AG09309 (cell line): ENCODE results near the gene PPFIBP2.
"Not testable (repeated sequence)": the region's sequence is repeated elsewhere in the genome, so short reads cannot be mapped to it uniquely, and the experiment has no call there.

ENCODE experiments used
- DNase-seq: peaks from one replicate; pipeline ENCODE4 v3.0.0-alpha.2; 2010; ENCODE audit warnings: low read depth
- H3K4me3 ChIP-seq: 2 replicates; pipeline ENCODE4 v1.5.1; 2011; ENCODE audit warnings: mild to moderate bottlenecking, low read depth, low read length, moderate library complexity; ENCODE audit not compliant: control insufficient read depth
- TF ChIP-seq, protein P1 (sequence below): IDR thresholded peaks from 2 replicates; pipeline ENCODE4 v1.5.1; 2011; ENCODE audit warnings: mild to moderate bottlenecking, low read depth, low read length, inconsistent platforms; ENCODE audit not compliant: insufficient read depth, control insufficient read depth; ENCODE audit errors: missing control alignments

Gene PPFIBP2

GRCh38 chr11:7514099-7514591, 346 bp downstream of the PPFIBP2 start:
- H3K4me3 ChIP-seq: peak overlapping the region; percentile 70
- TF ChIP-seq, protein P1, sequence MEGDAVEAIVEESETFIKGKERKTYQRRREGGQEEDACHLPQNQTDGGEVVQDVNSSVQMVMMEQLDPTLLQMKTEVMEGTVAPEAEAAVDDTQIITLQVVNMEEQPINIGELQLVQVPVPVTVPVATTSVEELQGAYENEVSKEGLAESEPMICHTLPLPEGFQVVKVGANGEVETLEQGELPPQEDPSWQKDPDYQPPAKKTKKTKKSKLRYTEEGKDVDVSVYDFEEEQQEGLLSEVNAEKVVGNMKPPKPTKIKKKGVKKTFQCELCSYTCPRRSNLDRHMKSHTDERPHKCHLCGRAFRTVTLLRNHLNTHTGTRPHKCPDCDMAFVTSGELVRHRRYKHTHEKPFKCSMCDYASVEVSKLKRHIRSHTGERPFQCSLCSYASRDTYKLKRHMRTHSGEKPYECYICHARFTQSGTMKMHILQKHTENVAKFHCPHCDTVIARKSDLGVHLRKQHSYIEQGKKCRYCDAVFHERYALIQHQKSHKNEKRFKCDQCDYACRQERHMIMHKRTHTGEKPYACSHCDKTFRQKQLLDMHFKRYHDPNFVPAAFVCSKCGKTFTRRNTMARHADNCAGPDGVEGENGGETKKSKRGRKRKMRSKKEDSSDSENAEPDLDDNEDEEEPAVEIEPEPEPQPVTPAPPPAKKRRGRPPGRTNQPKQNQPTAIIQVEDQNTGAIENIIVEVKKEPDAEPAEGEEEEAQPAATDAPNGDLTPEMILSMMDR: peak; percentile 7
- DNase-seq: no peak

DNA sequence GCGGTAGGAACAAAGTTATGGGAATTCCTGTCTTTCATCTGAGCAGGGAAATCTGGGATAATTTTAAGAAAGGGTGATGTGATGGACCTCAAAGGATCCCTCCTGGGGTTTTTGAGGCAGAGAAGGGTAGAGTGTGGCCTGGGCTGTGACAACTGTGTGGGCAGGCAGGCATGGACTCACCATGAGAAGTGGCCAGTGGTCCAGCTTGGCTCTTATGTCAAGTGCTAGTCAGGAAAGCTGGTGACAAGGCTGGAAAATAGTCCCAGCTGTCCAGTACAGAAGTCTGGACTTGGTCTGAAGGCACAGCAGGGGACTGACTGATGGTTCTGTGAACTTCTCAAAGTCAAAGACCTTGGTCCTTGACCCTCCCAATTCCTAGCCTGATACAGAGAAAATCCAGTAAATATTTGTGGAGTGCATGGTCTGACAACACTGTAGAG, 1.7 kb downstream of the PPFIBP2 start:
- H3K4me3 ChIP-seq: no peak overlapping the region
- TF ChIP-seq, protein P1: no peak
- no peak for DNase-seq

GRCh38 chr11:7516475-7516874, 2.7 kb downstream of the PPFIBP2 start:
- no peak overlapping the region for H3K4me3 ChIP-seq
- TF ChIP-seq, protein P1: no peak
- DNase-seq: no peak

- not testable (repeated sequence) for DNase-seq, H3K4me3 ChIP-seq
These were observed 3.9 kb downstream of the PPFIBP2 start for GRCh38 chr11:7517743-7518142.

DNA sequence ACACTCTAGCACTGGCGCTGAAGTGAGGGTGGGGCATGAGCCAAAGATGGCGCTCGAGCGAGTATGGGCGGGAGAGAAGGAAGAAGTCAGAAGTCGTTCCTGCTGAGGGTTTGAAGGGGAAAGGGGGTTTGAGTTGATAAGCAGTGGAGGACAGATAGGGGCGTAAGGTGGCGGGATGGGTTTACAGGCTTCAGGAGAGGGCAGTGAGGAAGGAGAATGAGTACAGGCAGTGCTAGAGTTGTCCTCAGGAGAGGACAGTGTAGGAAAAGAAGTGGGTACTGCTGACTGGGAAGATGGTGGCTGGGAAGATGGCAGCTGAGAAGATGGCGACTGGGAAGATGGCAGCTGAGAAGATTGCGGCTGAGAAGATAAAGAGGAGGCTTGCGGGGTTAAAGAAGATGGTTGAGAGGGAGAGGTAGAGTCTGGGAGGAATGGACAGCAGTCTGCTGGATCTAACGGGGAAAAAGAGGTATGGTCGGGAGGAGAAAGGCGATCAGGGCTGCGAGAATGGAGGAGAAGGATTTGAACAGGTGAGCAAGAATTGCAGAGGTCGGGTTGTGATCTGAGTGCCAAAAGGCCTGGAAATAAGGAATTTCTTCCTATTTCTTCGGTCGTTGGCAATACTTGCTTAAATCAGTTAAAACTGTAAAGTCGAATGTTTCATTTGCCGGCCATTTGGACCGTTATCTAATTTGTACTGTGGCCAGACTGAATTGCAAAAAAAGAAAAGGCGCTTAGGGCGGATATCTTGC, 5.2 kb downstream of the PPFIBP2 start:
- H3K4me3 ChIP-seq: no peak overlapping the region
- DNase-seq: no peak
- TF ChIP-seq, protein P1: no peak

DNA sequence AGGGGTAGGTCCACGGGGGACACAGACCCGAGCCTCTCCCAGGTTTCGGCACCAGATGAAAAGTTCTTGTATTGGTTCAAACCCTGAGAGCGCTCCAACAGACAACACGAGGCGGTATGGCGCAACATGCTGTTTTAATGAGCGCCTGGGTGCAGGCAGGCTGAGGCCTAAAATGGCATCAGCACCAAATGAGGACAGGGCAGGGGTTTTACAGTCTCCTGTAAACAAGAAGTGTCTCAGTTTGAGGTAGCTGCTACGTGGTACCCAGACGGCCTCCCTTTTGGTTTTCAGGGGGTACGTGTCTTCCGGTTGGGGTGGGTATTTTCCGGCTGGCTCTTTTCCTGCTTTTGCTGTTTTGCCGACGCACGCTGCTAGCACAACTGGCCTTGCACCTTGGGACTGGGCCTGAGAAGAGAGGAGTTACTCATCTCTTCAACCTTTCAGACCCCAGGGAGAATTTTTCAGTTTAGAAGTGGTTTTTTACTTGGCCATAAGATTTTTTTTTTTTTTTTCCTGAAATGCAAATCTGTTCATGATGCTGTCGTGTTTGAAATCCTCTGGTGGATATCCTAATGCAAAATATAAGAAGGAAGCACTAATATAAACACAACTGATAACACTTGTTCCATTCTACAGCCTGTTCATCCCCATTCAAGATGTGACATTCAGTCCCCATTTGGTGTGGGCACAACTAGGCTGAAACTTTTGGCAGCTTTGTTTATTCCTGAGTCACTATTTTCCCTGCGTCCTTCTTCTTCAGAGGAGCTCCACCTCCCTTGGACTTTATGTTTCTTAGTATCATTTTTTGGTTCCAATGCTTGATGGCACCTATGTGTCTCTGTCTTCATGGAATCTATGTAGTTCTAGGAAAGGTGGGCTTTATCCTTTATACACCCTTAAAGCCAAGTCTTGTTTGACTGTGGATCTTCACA, 6.5 kb downstream of the PPFIBP2 start:
- no peak for DNase-seq
- no peak overlapping the region for H3K4me3 ChIP-seq
- TF ChIP-seq, protein P1: no peak
